ENCODE measurements around the gene KIF4A.

Gene KIF4A

GRCh38 chrX:70434914-70435586 is 145.1 kb downstream of the KIF4A start:
- in situ Hi-C loops (cut with HindIII; ENCODE audit: low sequenced_read_pairs): loop anchor here (5.0 kb wide), 1 partner anchor 98 kb away; no protein-coding TSS in a partner anchor

GRCh38 chrX:70436343-70436742 is 146.4 kb downstream of the KIF4A start:
- in situ Hi-C loops (cut with HindIII; ENCODE audit: low sequenced_read_pairs): no loop called here

- in situ Hi-C loops (cut with HindIII; ENCODE audit: low sequenced_read_pairs): no loop called here
Observed at GRCh38 chrX:70437011-70437410, 147.1 kb downstream of the KIF4A start.

- in situ Hi-C loops (cut with HindIII; ENCODE audit: low sequenced_read_pairs): no loop called here
Observed at GRCh38 chrX:70437921-70438665, 148.2 kb downstream of the KIF4A start.

GRCh38 chrX:70439016-70439415 is 149.1 kb downstream of the KIF4A start:
- in situ Hi-C loops (cut with HindIII; ENCODE audit: low sequenced_read_pairs): no loop called here

GRCh38 chrX:70442224-70442623 is 152.3 kb downstream of the KIF4A start:
- in situ Hi-C loops (cut with HindIII; ENCODE audit: low sequenced_read_pairs): no loop called here

- in situ Hi-C loops (cut with HindIII; ENCODE audit: low sequenced_read_pairs): no loop called here
Observed at GRCh38 chrX:70444326-70444945, 154.5 kb downstream of the KIF4A start, which contains the start of gene DLG3. DLG3 (plus strand) TSS chrX:70444835; CDS start chrX:70445202, 367 bp downstream.

- in situ Hi-C loops (cut with HindIII; ENCODE audit: low sequenced_read_pairs): no loop called here
Observed at GRCh38 chrX:70444946-70445656, 155.2 kb downstream of the KIF4A start.

GRCh38 chrX:70445951-70446350 is 156.0 kb downstream of the KIF4A start:
- in situ Hi-C loops (cut with HindIII; ENCODE audit: low sequenced_read_pairs): no loop called here

- in situ Hi-C loops (cut with HindIII; ENCODE audit: low sequenced_read_pairs): no loop called here
Observed at GRCh38 chrX:70446380-70447350, 156.8 kb downstream of the KIF4A start.

GRCh38 chrX:70449457-70449966 is 159.6 kb downstream of the KIF4A start:
- in situ Hi-C loops (cut with HindIII; ENCODE audit: low sequenced_read_pairs): no loop called here

- in situ Hi-C loops (cut with HindIII; ENCODE audit: low sequenced_read_pairs): no loop called here
Observed at GRCh38 chrX:70452143-70452733, 162.3 kb downstream of the KIF4A start.

GRCh38 chrX:70453024-70453618 is 163.2 kb downstream of the KIF4A start:
- in situ Hi-C loops (cut with HindIII; ENCODE audit: low sequenced_read_pairs): no loop called here

- in situ Hi-C loops (cut with HindIII; ENCODE audit: low sequenced_read_pairs): no loop called here
Observed at GRCh38 chrX:70454441-70455365, 164.8 kb downstream of the KIF4A start.

- in situ Hi-C loops (cut with HindIII; ENCODE audit: low sequenced_read_pairs): no loop called here
Observed at GRCh38 chrX:70455366-70456202, 165.7 kb downstream of the KIF4A start.

GRCh38 chrX:70456256-70456655 is 166.4 kb downstream of the KIF4A start:
- in situ Hi-C loops (cut with HindIII; ENCODE audit: low sequenced_read_pairs): no loop called here

GRCh38 chrX:70461026-70461425 is 171.1 kb downstream of the KIF4A start:
- in situ Hi-C loops (cut with HindIII; ENCODE audit: low sequenced_read_pairs): no loop called here

Data from endothelial cell of hepatic sinusoid (primary cell).